Stimulated activated CD4-positive, alpha-beta T cell treated with anti-CD3 and anti-CD28 coated beads, TNF-alpha, amount 100 ng/mL, for 1 hour (primary cell): ENCODE data around the gene CADPS2.
"Not testable (repeated sequence)": the region's sequence is repeated elsewhere in the genome, so short reads cannot be mapped to it uniquely, and the experiment has no call there.

Source experiments
- DNase-seq, 3 donors: peaks; one replicate each; pipeline ENCODE4 v3.0.0-alpha.2; 2020; ENCODE audit warnings: low read depth in 3 of 3, low spot score in 1 of 3

The CADPS2 gene

GRCh38 chr7:122677149-122677548, 209.1 kb downstream of the CADPS2 start:
- no peak for DNase-seq

GRCh38 chr7:122676466-122676865, 209.8 kb downstream of the CADPS2 start:
- DNase-seq: no peak

- no peak for DNase-seq
These were observed 210.6 kb downstream of the CADPS2 start for GRCh38 chr7:122675621-122676020.

DNA sequence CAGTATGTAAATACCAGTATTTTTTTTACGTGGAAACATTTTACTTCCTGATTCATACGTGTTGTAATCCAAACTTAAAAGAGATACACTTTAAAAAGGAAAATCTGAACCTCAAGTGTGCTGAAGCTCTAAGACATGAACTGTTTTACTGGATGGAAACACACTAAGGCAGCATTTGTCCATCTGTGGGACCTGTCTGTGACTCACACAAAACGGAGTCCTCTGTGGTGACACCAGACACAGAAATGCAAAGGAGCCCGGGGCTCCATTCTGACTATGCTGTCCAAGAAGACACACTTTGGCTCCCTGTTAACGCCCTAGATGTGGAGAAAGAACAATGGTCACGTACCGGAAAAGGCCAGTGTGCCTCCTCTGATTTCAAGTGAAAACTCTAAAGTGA, 211.2 kb downstream of the CADPS2 start:
- DNase-seq: no peak

DNA sequence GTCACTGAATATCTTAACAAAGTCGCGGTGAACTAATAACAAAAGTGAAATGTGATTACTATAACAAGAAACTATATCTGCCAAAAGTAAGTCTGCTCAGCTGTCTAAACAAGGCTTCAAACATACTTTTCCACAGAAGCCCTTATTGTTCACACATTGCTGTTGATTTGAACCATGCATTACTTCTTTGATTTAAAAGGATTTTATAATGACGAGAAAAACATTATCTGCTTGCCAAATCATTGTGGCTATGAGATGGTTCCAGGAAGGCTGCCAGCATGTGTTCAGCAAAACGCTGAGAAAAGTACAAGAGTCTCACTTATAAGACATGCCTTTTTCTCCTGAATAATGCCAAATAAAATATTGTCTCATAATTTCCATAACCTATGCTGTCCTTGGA, 211.8 kb downstream of the CADPS2 start:
- no peak for DNase-seq

DNA sequence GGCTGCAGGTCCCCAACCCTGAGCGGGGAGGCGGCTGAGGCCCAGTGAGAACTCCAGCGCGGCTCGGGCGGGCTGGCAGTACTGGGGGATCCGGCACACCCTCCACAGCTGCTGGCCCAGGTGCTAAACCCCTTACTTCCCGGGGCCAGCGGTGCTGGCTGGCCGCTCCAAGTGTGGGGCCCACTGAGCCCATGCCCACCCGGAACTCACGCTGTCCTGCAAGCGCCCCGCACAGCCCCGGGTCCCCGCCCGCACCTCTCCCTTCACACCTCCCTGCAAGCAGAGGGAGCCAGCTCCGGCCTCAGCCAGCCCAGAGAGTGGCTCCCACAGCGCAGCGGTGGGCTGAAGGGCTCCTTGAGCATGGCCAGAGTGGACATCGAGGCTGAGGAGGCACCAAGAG, 212.3 kb downstream of the CADPS2 start:
- DNase-seq: no peak

- no peak for DNase-seq
These were observed 213.7 kb downstream of the CADPS2 start for GRCh38 chr7:122672536-122672935.

DNA sequence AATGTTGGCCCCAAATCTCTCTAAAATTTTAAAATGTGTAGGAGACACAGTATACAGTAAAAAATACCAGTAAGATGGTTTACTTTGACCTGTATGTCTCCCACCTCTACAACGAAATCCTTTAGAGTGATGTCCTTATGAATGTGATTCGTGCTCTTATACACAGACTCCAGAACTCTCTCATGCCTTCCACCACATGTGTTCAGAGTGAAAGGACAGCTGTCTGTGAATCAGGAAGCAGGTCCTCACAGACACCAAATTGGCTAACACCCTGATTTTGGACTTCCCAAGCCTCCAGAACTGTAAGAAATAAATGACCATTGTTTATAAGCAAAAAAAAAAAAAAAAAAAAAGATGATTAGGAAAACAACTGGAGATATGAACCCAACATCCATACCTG, 222.5 kb downstream of the CADPS2 start:
- DNase-seq: no peak

GRCh38 chr7:122658856-122659255, 227.4 kb downstream of the CADPS2 start:
- DNase-seq: no peak

DNA sequence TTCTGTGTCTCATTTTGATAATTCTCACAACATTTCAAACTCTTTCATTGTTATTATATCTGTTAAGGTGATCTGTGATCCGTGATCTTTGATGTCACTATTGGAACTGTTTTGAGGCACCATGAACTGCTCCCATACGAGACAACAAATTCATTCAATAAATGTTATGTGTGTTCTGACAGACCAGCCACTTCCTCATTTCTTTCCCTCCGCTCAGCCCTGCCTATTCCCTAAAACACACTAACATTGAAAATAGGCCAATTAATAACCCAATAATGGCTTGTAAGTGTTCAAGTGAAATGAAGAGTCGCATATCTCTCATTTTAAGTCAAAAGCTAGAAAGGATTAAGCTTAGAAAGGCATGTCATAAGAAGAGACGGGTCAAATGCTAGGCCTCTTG, 232.6 kb downstream of the CADPS2 start:
- DNase-seq: no peak

DNA sequence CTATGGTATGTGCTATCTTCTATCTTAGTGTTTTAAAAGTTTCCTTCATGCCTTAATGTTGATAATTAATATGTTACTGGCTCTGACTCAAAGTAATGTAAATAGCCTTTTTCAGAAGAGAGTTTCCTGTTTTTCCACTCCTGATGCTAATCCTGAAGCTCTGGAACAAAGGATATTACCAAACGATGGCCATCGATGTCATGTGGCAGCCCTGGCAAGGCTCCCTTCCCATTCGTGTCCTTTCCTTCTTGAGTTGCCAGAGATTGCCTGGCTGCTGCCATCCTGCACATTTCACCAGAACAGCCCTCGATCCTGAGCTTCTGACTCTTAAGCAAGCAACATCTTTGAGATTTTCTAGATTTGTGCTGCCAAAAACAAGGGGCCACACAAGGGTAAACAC, 233.4 kb downstream of the CADPS2 start:
- DNase-seq: no peak

GRCh38 chr7:122651451-122651850, 234.8 kb downstream of the CADPS2 start:
- DNase-seq: no peak

DNA sequence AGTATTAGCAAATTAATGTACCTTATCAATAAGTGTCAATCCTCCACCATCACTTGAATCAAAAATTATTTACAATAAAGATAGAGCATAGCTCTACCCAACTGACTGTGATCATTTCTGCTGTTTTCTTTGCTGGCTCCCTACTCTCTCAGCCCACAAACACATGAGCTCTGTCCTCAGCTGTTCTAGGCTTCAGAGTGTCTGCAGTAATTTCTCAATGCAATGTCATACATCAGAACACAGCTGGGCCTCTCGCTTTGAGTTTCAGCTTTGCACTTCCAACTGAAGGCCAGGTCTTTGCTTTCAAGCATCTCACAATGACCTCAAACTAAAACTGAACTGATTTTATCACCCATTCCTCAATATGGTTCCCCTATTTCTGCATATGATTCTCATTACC, 243.0 kb downstream of the CADPS2 start:
- DNase-seq: no peak

DNA sequence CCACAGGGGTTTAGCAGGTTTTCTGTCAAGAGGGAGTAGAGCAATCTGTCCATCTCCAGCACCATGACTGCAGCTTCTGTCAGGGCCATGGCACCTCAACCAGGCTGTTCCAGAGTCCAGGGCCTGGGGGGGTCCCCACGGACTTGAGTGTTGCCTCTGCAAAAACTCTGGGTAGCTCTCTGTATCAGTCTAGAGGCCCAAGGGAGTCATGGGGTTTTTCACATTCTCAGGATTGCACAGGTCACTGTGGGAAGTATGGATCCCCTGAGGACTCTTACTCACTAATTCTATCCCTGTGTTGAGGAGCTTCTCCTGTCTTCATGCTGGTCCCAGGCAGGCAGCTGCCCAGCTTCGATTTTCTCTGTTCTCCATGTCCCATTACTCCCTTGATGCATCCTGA, 247.8 kb downstream of the CADPS2 start:
- no peak for DNase-seq

- no peak for DNase-seq
These were observed 248.5 kb downstream of the CADPS2 start for GRCh38 chr7:122637784-122638183.

DNA sequence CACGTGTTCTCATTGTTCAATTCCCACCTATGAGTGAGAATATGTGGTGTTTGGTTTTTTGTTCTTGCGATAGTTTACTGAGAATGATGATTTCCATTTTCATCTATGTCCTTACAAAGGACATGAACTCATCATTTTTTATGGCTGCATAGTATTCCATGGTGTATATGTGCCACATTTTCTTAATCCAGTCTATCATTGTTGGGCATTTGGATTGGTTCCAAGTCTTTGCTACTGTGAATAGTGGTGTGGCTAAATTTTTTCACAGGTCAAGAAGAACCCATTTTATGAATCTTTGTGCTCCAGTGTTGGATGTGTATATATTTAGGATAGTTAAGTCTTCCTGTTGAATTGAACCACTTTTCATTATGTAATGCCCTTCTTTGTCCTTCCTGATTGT, 250.8 kb downstream of the CADPS2 start:
- DNase-seq: not testable (repeated sequence)

GRCh38 chr7:122633472-122633871, 252.8 kb downstream of the CADPS2 start:
- no peak for DNase-seq

DNA sequence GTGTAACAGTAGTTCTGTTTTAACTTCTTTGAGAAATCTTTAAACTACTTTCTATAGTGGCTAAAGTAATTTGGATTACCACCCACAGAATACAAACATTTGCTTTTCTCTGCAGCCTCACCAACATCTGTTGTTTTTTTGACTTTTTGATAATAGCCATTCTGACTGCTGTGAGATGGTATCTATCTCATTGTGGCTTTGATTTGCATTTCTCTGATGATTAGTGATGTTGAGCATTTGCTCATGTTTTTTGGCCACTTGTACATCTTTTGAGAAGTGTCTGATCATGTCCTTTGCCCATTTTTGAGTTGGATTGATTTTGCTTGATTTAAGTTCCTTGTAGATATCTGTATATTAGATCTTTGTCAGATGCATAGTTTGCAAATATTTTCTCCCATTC, 254.0 kb downstream of the CADPS2 start:
- DNase-seq: no peak

DNA sequence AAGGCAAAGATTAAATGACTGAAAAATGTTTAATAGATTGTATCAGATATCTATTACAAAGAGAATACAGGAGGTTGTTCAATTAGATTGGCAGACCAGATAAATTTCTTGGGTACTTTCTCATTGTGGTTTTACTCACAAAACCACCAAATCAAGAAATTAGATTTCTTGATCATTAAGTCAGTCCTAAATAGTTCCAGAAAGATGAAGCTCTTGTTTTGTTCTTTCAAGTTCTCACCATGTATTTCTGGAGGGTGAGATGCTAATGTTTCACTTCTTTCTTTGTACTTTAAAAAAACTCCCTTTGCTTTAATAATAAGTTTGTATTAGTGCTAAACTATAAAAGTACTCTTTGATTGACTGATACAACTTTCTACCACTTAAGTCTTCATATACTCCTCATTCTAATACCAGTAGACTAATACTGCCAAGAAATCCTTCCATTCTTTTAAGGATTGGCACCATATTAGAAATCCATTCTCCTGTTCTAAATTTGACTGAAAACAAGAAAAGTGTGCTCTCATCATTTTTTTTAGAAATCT, 256.8 kb downstream of the CADPS2 start:
- DNase-seq: no peak

DNA sequence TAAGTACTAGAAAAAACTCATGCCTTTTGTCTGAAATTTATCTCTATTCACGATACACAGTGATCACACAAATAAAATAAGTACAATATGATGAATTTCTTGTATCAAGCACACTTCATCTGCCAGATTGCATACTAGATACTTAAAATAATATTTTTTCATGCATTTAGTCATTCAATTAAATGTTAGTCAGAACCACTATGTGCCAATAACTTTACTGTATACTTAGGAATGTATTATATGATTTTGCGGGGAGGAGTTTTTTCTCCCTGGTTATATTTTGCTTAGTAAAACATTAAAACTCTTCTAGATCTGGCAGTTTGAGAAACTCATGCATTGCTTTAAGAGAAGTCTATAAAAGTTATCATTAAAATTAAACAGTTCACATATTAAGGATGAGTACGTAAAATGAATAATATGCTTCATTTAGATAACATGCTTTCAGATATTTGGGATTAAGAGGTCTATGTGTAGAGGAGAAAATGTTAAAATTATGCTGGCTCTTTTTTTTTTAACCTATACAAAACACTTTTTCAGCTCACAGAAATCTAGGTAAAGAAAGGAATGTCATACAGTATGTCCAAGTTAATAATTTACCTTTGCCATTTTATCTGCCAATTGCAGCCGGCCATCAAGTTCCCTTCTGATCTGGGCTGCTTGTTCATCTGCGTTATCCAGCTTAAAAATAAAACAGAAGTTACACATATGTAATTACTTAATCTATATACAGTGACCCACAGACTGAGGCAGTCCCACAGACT, 257.4 kb downstream of the CADPS2 start:
- no peak for DNase-seq

DNA sequence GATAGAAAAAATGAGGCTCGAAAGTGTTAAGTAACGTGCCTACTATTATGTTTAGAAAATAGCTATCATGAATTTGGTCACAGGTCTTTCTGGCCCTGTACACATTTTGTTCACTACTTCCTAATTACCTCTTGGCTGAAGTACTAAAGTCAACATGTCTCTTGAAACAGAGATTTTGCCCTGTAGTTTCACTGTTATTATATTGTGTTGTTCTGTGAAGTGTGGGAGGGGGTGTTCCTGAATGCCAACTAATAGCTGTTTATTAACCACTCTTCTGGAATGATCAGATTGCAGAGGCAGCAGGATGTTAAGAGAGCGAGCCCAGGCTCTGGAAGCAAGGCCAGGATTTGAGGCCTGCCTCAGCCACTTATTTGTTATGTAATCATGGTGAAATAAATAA, 259.5 kb downstream of the CADPS2 start:
- DNase-seq: no peak

DNA sequence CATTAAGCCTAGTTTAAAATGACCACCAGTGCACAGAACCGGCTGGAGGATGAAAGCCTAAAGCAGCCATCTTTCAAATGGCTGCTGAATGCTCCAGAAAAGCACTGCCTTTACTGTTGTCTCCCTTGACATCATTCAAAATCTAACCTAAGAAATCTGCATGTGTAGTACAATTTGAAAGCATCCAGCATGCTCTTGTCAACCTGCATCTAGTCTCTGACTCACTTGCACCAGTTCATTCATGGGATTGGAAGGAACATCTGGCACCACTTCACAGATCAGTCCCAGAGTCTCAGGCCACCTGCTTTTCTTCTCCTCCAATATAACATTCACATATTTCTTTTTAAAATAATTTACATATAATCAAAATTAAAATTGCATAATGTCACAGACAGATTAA, 263.6 kb downstream of the CADPS2 start:
- no peak for DNase-seq

DNA sequence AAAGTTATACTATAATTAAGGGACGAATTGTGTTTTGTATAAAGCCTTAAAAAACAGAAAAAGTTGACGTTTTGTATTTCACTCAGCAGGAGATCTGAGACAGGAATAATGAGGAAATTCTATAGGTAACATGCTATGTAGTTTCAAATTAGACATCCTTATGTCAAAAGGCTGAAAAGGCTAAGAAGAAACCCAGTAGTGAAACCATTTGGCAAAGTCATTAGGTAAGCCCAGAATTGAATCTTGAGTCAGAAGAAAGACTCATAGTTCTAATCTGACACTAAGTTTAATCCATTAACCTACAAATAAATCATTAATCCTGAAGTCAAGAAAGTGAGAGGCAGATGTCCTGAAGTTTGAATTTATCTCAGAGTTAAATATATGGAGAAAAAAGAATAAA, 266.6 kb downstream of the CADPS2 start:
- no peak for DNase-seq
